HG02678 (cell line): ENCODE data around the gene DPF1.

Source experiments
- ATAC-seq: cut with Tn5 transposase; IDR thresholded peaks from one replicate; pipeline ENCODE4 v1.9.1; 2021; ENCODE audit warnings: mild to moderate bottlenecking, moderate library complexity; ENCODE audit not compliant: unreplicated experiment

The DPF1 gene

DNA sequence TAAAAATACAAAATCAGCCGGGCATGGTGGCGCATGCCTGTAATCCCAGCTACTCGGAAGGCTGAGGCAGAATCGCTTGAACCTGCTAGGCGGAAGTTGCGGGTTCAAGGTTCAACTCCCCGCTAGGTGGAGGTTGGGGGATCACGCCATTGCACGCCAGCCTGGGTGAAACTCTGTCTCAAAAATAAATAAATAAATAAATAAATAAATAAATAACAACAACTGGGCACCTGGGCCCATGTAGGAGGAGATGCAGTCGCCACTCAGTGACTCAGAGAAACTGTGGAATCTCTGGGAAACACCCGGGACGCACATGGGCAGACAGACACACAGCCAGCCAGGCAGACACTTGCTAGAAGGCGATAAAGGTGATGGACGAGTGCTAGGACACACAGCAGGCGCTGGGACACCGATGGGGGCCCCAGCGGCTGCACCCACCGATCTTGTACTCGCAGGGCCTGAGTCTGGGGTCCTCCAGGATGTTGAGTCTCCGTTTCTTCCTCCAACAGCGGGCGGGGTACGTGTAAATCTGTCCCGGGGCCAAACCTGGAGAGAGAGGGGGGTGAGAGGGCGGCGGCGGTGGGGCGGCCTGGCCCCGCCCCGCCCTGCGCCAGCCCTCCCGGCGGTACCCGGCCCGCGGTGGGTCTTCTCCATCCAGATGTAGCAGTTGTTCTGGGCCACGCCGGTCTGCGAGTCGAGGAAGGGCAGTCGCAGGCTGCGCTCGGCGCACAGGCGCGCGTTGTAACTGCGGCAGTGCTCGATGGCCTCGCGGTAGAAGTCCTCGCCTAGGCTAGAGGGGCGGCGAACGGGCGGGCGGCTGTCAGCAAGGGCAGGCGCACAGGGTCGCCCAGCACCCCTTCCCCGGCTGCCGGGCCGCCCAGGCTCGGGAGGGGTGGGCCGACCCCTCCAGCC is 1.8 kb downstream of the DPF1 start:
- ATAC-seq: no peak

DNA sequence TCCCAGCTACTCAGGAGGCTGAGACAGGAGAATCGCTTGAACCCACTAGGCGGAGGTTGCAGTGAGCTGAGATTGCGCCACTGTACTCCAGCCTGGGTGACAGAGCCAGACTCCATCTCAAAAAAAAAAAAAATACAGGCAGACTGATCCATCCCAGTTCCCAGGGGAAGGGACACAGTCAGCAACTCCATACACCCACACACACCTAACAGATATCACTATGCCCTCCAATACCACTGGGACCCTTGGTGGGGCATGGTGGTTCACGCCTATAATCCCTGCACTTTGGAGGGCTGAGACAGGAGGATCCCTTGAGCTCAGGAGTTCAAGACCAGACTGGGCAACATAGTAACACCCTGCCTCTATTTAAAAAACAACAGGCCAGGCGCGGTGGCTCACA is 2.6 kb downstream of the DPF1 start:
- ATAC-seq: no peak

DNA sequence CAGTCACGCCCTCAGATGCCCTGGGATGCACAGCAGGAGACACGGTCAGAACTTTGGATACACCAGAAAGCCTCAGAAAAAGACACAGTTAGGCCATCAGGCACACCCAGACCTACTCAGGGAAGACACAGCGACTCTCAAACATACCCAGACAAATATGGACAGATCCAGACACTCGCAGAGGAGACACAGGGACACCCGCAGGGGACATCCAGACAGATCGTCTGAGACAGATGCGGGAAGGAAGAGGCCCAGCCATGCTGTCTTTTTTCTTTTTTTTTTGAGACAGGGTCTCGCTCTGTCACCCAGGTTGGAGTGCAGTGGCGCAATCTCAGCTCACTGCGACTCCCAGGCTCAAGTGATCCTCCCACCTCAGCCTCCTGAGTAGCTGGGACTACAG is 4.8 kb downstream of the DPF1 start:
- ATAC-seq: no peak

DNA sequence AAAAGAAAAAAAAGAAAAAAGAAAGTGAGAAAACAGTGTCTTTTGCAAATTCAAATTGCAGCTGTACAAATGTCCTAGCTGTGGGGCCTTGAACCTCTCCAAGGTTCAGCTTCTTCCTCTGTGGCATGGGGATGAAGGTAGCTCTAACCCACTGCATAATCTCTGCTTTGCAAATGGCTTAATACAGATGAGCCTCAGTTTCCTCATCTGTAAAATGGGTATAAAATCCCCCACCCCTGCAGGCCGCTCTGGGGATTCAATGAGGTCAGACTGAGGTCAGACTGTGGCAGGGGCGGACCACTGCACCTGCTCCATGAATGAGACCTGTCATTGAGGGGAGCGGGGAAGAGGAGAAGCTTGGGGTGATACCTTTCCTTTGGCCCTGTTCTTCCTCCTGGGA is 5.8 kb downstream of the DPF1 start:
- no peak for ATAC-seq

DNA sequence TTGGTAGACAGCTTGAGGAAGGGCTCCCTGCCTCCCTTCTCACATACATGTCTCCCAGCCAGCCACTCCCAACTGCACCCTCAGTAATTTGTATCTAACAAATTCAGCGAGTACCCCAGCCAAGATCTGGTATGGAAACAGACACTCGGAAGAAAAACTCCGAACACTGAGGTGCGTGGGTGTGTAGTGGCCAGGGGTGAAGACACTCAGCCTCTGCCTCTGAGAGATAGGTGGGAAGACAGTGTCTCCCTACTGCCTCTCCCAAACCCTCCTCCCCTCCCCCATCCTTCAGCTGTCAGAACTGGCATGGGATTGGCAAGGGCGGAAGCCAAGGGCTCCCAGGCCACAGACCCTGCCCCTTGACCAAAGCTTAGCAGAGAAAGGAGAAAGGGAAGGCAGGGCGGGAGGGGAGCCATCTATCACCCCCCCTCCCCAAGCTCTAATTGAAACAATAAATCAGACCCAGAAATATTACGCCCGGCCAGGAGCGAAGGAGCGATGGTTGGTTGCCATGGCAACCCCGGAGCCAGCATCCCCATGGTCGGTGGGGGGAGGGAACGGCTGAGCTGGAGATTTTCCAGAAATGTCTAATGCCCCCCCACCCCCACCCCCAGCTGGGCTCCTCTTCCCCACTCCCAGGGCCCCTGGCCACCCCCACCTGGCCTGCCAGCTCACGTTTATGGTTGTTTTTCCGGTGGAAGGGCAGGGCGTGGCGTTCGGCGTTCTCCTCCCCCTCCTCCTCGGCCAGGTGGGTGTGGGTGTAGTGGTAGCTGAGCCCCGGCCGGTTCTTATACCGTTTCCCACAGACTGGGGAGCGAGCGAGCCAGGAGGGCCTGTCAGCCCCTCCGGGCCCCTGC is 7.0 kb downstream of the DPF1 start:
- ATAC-seq: no peak

DNA sequence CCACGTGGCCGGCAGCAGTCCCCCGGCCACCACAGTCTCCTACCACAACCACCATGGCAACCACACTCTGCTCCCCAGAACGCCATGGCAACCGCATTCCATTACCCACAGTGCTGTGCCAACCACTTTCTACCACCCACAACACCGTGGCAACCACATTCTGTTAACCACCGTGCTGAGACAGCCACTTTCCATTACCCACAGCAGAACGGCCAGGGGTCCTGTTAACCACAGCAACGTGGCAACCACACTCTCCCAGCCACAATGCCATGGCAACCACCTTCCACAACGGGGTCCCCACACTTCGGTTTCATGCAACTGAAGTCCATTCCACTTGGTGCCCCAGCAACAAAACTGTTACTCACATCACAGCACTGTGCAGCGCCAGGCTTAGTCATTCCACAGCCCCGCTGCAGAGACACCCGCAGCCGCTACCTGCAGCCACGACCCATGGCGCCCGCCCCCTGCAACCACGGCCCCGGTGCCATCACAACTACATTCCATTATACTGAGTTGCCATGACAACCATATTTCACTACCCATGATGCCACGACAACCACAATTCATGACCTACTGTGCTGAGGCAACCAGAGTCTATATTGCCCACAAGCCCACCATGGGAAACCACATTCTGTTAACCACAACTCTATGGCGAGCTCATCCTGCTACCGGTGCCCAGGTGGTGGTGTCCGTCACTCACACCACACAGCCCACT is 10.0 kb downstream of the DPF1 start:
- ATAC-seq: no peak

DNA sequence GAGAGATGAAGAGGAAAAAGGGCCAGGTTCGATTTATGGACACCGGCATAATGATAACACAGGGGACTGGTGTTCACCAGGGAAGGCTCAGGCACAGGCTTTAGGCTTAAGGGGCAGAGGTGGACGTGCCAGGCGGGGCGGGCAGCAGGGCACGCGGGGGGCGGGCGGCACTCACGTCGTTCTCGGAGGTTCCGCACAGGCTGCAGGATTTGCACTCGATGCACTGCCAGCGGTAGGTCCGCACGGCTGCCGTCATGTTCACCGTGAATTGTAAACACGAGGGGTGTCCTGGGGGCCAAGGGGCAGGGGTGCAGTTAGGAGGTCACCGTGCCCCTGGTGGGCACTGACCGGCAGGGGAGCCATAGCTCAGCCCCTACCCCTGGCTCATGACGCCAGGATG is 10.6 kb downstream of the DPF1 start:
- ATAC-seq: no peak

- ATAC-seq: no peak
Observed at GRCh38 chr19:38211766-38212165, 12.3 kb downstream of the DPF1 start.

DNA sequence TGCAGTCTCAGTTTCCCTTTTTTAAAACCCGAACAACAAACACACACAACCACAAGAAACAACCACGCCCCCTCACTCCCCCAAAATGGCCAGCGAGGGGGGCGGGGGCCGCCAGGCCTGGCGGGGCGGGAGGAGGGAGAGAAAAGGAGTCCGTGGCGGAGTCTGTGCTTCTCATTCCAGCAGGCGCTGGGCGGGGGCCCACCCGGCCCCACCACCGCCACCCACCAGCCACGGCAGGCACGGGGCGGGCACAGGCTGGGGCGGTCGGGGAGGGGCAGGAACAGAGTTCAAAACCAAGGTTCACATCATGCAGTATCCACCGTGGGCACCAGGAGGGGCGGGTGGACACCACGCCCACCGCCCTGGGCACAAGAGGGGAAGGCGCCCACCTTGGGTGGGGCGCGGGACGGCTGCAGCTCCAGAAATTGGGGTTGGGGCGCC is 12.9 kb downstream of the DPF1 start:
- ATAC-seq: no peak

- ATAC-seq: no peak
Observed at GRCh38 chr19:38210458-38210987, 13.5 kb downstream of the DPF1 start.

GRCh38 chr19:38209671-38210457 is 14.2 kb downstream of the DPF1 start:
- ATAC-seq: no peak

DNA sequence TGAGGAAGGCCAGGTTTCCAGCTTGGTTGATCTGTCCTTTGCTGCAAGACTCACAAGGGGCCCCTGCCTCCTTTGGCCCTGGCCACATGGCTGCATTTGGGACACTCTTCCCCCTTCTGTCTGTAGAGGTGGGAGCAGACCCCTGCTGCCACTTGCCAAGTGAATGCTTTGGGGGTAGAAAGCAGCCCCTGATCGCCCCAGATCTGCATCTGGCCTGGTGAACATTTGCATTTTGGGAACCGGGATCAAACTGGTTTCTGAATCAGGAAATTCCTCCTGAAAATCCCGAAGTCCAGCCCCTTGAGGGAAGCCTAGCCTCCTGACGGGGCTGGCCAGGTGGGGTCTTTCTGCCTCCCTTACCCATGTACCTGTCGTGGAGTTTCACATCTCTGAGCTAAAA is 14.9 kb downstream of the DPF1 start:
- ATAC-seq: no peak

DNA sequence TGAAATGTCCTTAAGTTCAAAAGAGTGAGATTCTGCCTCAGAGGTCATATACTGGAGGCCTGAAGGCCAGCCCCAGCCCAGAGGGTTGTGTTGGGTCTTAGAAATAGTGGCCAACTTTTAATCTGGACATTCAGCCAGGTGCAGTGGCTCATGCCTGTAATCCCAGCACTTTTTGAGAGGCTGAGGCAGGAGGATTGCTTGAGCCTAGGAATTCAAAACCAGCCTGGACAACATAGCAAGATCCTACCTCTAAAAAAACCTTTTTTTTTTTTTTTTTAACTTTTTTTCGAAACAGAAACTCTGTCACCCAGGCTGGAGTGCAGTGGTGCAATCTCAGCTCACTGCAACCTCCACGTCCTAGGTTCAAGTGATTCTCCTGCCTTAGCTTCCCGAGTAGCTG is 15.5 kb downstream of the DPF1 start:
- ATAC-seq: no peak

- no peak for ATAC-seq
Observed at GRCh38 chr19:38207543-38207942, 16.5 kb downstream of the DPF1 start.

- no peak for ATAC-seq
Observed at GRCh38 chr19:38206928-38207327, 17.1 kb downstream of the DPF1 start.

DNA sequence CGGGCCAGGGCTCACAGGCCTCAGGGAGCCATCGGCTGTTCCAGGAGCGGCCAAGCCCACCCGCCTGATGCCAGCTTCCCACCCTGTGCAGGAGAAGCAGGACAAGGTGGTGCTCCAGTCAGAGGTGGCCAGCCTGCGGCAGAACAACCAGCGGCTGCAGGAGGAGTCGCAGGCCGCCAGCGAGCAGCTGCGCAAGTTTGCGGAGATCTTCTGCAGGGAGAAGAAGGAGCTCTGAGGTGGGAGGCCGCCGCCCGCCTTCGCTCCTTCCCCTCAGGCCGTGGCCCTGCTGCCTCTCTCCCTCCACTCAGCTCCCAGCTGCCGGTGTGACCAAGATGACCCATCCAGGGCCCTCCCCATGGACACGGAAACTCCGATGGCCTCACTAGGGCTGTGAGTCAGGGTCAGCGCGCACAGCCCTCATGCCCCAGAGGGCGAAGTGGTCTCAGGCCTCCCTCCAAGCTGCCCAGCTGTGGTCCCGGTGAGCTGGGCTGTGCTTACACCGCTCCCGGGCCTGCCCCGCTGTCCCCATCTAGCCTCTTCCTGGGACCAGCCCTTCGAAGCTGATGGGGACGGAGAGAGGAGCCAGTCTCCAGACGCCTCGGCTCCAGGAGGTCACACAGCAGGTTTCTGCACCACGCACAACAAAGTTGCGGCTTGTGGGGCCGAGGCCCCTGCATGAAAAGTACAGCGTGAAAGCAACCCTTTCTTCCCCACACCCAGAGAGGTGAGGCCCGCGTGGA is 17.8 kb downstream of the DPF1 start:
- no peak for ATAC-seq

DNA sequence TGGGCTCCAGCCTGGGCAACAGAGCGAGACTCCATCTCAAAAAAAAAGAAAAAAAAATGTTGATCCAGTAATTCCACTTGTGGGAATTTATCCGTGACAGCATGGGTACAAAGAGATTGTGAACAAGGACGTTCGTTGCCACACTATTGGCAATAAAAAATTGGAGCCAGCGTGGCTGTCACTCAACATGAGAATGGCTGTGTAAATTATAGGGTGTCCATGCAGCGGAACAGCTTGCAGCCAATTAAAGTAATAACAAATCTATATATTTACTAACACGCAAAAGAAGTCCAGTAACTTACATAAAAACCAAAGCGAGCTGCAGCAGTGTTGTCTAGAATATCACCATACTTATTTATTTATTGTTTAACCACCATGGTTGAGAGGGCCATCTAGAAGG is 19.3 kb downstream of the DPF1 start:
- ATAC-seq: no peak

DNA sequence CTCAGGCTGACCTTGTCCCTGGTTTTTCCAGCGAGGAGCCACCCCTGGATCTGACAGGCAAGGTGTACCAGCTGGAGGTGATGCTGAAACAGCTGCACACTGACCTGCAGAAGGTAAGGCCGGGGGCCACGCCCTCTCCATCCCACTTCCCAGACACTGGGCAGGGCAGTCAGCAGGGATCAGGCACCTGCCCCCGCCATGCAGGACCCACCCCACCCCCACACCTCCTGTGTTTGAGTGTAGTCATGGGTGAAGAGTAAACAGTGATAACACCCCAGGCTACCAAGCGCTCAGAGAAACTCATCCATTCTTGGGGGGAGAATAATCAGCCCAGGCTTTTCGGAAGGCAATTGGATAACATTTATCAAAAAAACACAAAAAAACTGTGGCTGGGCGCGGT is 19.9 kb downstream of the DPF1 start:
- no peak for ATAC-seq

- no peak for ATAC-seq
Observed at GRCh38 chr19:38203197-38203596, 20.8 kb downstream of the DPF1 start.

GRCh38 chr19:38202504-38202903 is 21.5 kb downstream of the DPF1 start:
- no peak for ATAC-seq
